DND-41 (cell line): ENCODE data around the gene PPP1R16B.
"Not testable (repeated sequence)": the region's sequence is repeated elsewhere in the genome, so short reads cannot be mapped to it uniquely, and the experiment has no call there.

Experiments
- ATAC-seq: fragments of 200-7000 bp; cut with Tn5 transposase; 3 replicates; pipeline ENCODE4 v1.9.1; 2021; ENCODE audit warnings: low read depth; ENCODE audit not compliant: insufficient read depth
- DNase-seq: peaks from one replicate; pipeline ENCODE4 v3.0.0-alpha.2; 2020
- H2AFZ ChIP-seq: 2 replicates; pipeline ENCODE4 v1.6.0; 2012; ENCODE audit warnings: low read depth, low read length
- H3K27ac ChIP-seq: 2 replicates; pipeline ENCODE4 v1.5.1; 2012; ENCODE audit warnings: low read length, inconsistent platforms
- H3K27me3 ChIP-seq: fragments of 200-600 bp; sonication (generic); 2 replicates; pipeline ENCODE4 v1.6.0; 2012; ENCODE audit warnings: low read length, mild to moderate bottlenecking, inconsistent platforms; ENCODE audit not compliant: insufficient read depth, poor library complexity
- H3K36me3 ChIP-seq: 2 replicates; pipeline ENCODE4 v1.5.1; 2012; ENCODE audit warnings: low read length, inconsistent platforms; ENCODE audit not compliant: insufficient read depth
- H3K4me1 ChIP-seq: 2 replicates; pipeline ENCODE4 v1.5.1; 2012; ENCODE audit warnings: mild to moderate bottlenecking, low read length; ENCODE audit not compliant: insufficient read depth
- H3K4me2 ChIP-seq: 2 replicates; pipeline ENCODE4 v1.6.0; 2012; ENCODE audit warnings: mild to moderate bottlenecking, moderate library complexity, low read length, inconsistent platforms; ENCODE audit not compliant: insufficient read depth
- H3K4me3 ChIP-seq, 2 experiments: fragments of 200-600 bp in 1 of 2; shearing (Covaris generic) in 1 of 2; 2 replicates each; pipeline ENCODE4 v1.5.1; 2012 to 2016; ENCODE audit warnings: inconsistent platforms in 2 of 2, low read length in 2 of 2, mild to moderate bottlenecking in 2 of 2, low read depth in 1 of 2, moderate library complexity in 1 of 2
- H3K79me2 ChIP-seq: 2 replicates; pipeline ENCODE4 v1.6.0; 2012; ENCODE audit warnings: low read length, inconsistent platforms; ENCODE audit not compliant: insufficient read depth
- H3K9ac ChIP-seq: 2 replicates; pipeline ENCODE4 v1.6.0; 2012; ENCODE audit warnings: low read depth, mild to moderate bottlenecking, inconsistent platforms, low read length, moderate library complexity
- H3K9me3 ChIP-seq: 2 replicates; pipeline ENCODE4 v1.5.1; 2012; ENCODE audit warnings: low read length, moderate library complexity, mild to moderate bottlenecking, inconsistent platforms; ENCODE audit not compliant: insufficient read depth, severe bottlenecking
- H4K20me1 ChIP-seq: 2 replicates; pipeline ENCODE4 v1.6.0; 2012; ENCODE audit warnings: low read length; ENCODE audit not compliant: insufficient read depth
- EZH2 ChIP-seq: IDR thresholded peaks from 3 replicates; pipeline ENCODE4 v1.6.1; 2012; ENCODE audit warnings: borderline replicate concordance, low read depth, mild to moderate bottlenecking, moderate library complexity, low read length, inconsistent platforms; ENCODE audit not compliant: severe bottlenecking
- TF ChIP-seq, protein P1 (sequence below): IDR thresholded peaks from 2 replicates; pipeline ENCODE4 v1.5.1; 2012; ENCODE audit warnings: borderline replicate concordance, low read length, moderate library complexity, mild to moderate bottlenecking; ENCODE audit not compliant: poor library complexity, severe bottlenecking; ENCODE audit errors: extremely low read depth

The PPP1R16B gene

DNA sequence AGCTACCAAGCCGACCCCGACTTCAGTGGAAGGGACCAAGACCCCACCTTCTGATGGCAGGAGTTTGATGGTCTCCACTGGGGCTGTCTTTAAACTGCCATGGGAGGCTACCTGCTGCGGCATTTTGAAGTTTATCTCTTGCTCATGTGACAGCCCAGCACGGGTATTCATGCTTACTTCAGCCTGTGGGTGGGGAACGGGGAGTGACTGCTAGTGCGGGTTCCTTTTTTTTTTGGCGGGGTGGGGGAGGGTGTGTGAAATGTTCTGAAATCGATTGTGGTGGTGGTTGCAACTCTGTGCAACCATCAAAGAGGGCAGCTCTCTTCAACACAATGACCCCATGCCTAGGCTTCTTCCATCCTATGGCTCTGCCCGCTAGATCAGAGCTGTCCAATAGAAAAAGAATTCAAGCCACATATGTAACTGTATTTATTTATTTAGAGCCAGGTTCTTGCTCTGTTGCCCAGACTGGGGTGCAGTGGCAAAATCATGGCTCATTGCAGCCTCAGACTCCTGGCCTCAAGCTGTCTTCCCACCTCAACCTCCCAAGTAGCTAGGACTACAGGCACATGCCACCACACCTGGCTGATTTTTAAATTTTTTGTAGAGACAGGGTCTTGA, 53.7 kb downstream of the PPP1R16B start:
- H3K4me3 ChIP-seq: no peak overlapping the region
- no peak for ATAC-seq
- no peaks in the 10 kb centered on the region for H3K9me3 ChIP-seq
- no peak overlapping the region for H2AFZ ChIP-seq
- DNase-seq: no peak
- no peak for TF ChIP-seq EZH2
- H4K20me1 ChIP-seq: no peaks in the 10 kb centered on the region
- no peaks in the 10 kb centered on the region for H3K36me3 ChIP-seq
- H3K9ac ChIP-seq: no peak overlapping the region
- no peaks in the 10 kb centered on the region for H3K79me2 ChIP-seq
- no peaks in the 10 kb centered on the region for H3K27me3 ChIP-seq
- no peaks in the 10 kb centered on the region for H3K4me1 ChIP-seq
- no peak overlapping the region for H3K4me2 ChIP-seq
- H3K27ac ChIP-seq: no peak overlapping the region

DNA sequence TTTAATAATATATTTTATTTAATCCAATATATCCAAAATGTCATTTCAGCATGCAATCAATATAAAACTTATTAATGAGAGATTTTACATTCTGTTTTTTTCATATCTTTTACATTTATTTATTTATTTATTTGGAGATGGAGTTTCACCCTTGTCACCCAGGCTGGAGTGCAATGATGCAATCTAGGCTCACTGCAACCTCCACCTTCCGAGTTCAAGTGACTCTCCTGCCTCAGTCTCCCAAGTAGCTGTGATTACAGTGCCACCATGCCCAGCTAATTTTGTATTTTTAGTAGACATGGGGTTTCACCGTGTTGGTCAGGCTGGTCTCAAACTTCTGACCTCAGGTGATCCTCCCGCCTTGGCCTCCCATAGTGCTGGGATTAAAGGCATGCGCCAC, 54.4 kb downstream of the PPP1R16B start:
- not testable (repeated sequence) for H3K27me3 ChIP-seq, H3K9ac ChIP-seq, DNase-seq, H3K27ac ChIP-seq, H3K4me3 ChIP-seq, H2AFZ ChIP-seq, H3K9me3 ChIP-seq, H3K4me1 ChIP-seq, H4K20me1 ChIP-seq, H3K4me2 ChIP-seq, ATAC-seq, H3K79me2 ChIP-seq, H3K36me3 ChIP-seq

DNA sequence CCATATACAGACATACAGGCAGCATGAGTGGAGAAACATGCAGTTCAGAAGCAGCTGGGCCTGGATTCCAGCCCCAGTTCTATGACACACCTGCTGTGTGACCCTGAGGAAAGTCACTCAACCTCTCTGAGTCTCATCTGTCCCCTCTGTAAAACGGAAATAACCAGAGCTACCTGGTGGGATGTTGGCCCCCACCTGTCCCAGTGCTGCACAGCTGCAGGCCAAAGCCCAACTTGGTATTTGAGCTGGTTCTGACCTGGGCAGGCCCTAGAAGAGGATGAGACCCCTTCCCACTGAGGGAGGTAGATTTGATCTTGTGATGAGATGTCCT, 55.5 kb downstream of the PPP1R16B start:
- Histone ChIP-seq H3K4me2 (no peak overlapping the region), H3K27me3 (no peaks in the 10 kb centered on the region), H3K9ac (no peak overlapping the region), H4K20me1 (no peaks in the 10 kb centered on the region), H3K9me3 (no peaks in the 10 kb centered on the region), H3K4me3 (no peak overlapping the region), H3K27ac (no peak overlapping the region), H3K36me3 (no peaks in the 10 kb centered on the region), H3K79me2 (no peaks in the 10 kb centered on the region), H2AFZ (no peak overlapping the region), H3K4me1 (no peaks in the 10 kb centered on the region)
- TF ChIP-seq, protein P1, sequence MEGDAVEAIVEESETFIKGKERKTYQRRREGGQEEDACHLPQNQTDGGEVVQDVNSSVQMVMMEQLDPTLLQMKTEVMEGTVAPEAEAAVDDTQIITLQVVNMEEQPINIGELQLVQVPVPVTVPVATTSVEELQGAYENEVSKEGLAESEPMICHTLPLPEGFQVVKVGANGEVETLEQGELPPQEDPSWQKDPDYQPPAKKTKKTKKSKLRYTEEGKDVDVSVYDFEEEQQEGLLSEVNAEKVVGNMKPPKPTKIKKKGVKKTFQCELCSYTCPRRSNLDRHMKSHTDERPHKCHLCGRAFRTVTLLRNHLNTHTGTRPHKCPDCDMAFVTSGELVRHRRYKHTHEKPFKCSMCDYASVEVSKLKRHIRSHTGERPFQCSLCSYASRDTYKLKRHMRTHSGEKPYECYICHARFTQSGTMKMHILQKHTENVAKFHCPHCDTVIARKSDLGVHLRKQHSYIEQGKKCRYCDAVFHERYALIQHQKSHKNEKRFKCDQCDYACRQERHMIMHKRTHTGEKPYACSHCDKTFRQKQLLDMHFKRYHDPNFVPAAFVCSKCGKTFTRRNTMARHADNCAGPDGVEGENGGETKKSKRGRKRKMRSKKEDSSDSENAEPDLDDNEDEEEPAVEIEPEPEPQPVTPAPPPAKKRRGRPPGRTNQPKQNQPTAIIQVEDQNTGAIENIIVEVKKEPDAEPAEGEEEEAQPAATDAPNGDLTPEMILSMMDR: no peak
- DNase-seq (no peak), ATAC-seq (no peak)

DNA sequence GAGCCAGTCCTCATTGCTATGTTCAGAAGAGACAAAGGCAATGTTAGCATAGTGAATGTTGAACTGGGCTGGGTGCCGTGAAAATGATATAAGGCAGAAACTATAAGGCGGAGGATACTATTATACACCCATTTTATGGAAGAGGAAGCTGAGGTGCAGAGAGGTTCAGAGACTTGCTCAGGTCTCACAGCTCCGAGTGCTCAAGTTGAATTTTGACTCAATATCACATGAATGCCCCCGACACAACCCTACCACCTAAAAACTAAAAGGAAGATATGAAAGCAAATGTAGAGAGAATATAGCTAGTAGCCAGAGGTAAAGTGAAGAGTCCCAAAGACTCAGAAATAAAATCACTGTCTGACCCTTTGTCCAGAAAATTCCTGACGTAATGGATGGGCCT, 56.7 kb downstream of the PPP1R16B start:
- ATAC-seq: no peak
- Histone ChIP-seq H3K36me3 (no peaks in the 10 kb centered on the region), H3K9me3 (no peaks in the 10 kb centered on the region), H3K9ac (no peak overlapping the region), H3K79me2 (no peaks in the 10 kb centered on the region), H2AFZ (no peak overlapping the region), H4K20me1 (no peaks in the 10 kb centered on the region; the same call in 1 of the 2 replicates), H3K27ac (no peak overlapping the region), H3K4me2 (no peak overlapping the region), H3K4me3 (no peak overlapping the region), H3K27me3 (no peaks in the 10 kb centered on the region), H3K4me1 (no peaks in the 10 kb centered on the region)
- TF ChIP-seq EZH2: no peak
- TF ChIP-seq, protein P1: no peak
- DNase-seq: no peak
